GM18526 (cell line): Measurements from ENCODE around the gene SPART.

Source experiments
- POLR2A ChIP-seq: IDR thresholded peaks from 3 replicates; pipeline ENCODE4 v1.6.1; 2011; ENCODE audit not compliant: insufficient read length; ENCODE audit errors: extremely low read depth

SPART gene

GRCh38 chr13:36346222-36347083 is at the start of gene SPART:
TSS of gene SPART (minus strand) at chr13:36346394. CDS start at chr13:36335830, 10,564 bp downstream.
- TF ChIP-seq POLR2A = no peak

DNA sequence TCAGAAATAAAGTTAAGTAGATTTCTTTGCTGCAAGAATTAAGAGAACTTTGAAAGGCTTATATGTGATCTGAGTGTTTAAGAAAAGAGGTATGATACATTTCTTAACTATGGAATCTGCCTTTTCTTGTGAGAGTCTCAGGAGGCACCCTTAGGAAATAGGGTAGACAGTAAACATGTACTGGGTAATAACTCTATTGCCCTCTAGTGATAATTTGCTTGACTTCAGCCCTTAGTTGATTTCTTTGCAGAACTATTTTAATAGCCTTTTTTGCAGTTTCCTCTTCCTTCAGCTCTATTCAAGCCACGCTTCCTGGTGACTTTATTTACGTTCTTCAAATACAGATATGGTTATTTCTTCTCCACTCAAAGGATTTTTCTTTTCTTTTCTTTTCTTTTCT is 49.1 kb upstream of the SPART start:
- TF ChIP-seq POLR2A = no peak

DNA sequence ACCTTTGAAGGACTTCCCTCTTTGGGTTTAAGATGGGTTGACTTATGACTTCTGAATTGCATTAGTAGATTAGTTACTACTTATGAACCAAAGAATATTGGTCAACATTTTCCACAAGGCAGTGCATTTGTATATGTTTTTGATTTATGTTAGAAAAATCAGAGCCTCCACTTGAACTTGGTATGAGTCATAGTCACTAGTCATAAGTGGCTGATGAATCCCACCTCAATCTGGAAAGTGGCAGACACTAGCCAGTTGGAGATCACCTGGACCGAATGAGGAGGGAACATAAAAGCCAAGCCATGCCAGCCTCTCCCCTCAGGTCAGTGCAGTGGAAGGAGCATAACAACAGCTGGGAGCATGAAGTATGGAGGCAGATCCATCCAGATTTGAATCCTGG is 39.3 kb upstream of the SPART start:
- no peak for TF ChIP-seq POLR2A

GRCh38 chr13:36382030-36382429 is 35.8 kb upstream of the SPART start:
- TF ChIP-seq POLR2A = no peak

- no peak for TF ChIP-seq POLR2A
These were observed 31.8 kb upstream of the SPART start for GRCh38 chr13:36377826-36378468.

GRCh38 chr13:36374063-36374462 is 27.9 kb upstream of the SPART start:
- no peak for TF ChIP-seq POLR2A

DNA sequence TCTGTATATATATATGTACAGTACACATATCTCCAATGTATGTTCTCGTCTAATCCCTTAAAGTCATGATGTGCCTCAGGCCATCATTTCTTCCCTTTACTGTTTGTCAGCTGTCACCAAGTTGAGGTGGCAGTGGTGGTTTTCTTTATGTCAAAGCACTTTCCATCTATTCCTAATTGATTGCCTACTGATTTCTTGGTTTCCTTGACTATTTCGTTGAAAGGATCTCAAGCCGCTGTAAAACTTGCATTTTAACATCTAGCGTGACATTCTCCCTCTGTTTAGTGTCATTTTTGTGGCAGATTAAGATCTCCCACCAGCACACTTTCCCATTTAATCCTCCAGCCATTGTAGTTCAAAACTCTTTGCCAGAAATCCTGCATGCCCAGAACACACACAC is 25.0 kb upstream of the SPART start:
- no peak for TF ChIP-seq POLR2A

- no peak for TF ChIP-seq POLR2A
These were observed 23.9 kb upstream of the SPART start for GRCh38 chr13:36370108-36370429.

GRCh38 chr13:36369268-36370107 is 23.3 kb upstream of the SPART start:
- TF ChIP-seq POLR2A = no peak

DNA sequence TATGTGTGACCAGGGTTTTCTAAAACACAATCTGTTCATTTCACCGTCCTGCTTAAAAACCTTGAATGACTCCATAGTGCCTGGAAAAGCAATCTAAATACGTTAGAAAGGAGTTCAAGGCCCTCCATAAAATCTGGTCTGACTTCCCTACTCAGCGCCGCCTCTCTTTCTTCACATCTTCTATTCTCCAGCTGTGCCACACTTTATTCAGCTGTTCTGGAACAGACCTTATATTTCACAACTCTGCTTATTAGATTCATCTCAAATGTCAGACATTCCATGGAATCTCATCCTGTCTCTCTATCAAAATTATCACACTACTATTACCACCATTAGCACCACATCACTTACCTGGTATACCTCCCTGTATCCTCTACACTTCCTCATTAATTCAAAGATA is 19.8 kb upstream of the SPART start:
- TF ChIP-seq POLR2A = no peak

DNA sequence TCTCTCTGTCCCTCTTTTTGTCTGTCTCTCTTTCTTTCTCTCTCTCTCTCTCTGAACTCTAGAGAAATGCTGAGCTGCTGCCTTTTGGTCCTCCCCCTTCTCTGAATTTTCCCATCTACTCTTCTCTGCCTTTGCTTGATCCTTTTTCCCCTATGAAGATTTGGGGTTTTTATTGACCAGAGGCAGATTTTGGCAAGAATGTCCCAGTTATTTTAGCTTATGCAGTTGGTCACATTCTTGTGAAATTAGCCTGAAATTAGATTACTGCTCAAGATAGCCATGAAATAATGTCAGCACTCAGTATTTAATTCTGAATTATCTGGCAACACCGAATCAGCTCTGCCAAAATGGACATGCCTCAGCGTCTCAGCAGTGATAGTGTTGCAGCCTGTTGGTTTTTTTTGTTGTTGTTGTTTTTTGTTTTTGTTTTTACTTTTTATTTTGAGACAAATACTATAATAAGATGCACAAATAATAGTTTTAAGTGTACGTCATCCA is 17.2 kb upstream of the SPART start:
- no peak for TF ChIP-seq POLR2A

DNA sequence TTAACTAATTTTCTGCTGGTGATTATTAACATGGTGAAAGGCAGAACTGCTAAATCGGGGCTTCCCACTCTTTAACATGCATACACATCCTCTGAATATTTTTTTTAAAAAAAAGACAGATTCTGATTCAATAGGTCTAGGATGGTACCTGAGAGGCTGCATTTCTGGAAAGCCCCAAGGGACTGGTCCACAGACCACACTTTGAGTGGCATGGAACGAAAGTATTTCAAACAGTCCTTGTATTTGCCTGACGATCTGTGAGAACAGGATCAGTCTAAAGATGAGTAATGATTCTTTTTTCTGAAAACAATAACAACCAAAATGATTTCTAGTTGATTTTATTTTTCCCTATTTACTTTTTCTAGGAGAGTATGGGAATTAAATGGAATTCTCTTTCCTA is 16.7 kb upstream of the SPART start:
- TF ChIP-seq POLR2A = no peak

DNA sequence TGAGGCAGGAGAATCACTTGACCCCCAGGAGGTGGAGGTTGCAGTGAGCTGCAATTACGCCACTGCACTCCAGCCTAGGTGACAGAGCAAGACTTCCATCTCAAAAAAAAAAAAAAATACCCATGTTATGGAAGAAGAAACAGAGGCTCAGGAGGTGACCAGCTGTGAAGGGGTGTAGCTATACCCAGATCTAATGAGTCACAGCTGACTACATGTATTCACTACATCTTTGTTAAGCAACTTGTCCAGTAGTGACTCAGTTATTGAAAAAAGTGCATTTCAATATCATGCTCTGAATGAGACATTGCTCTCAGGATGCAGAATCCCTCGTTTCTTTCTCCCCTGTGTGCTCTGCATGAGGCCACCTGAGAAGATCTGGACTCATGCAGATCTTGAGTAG is 16.1 kb upstream of the SPART start:
- TF ChIP-seq POLR2A = no peak

DNA sequence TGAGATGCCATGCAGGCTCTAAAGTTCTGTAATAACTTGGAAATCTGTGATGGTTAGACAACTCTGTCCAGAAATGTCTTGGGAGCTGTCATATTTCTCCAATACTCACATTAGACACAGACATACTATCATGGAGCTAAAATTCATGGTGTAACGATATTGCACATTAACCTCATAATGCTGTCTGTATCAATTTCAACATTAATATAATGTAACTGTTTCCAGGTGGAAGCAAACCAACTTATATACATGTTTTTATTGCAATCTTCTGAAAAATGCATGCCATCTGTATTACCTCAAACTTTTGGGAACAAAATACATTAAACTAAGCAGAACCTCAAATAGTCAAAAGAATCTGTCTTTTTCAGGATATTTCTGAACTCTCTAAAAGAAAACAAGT is 14.7 kb upstream of the SPART start:
- no peak for TF ChIP-seq POLR2A

DNA sequence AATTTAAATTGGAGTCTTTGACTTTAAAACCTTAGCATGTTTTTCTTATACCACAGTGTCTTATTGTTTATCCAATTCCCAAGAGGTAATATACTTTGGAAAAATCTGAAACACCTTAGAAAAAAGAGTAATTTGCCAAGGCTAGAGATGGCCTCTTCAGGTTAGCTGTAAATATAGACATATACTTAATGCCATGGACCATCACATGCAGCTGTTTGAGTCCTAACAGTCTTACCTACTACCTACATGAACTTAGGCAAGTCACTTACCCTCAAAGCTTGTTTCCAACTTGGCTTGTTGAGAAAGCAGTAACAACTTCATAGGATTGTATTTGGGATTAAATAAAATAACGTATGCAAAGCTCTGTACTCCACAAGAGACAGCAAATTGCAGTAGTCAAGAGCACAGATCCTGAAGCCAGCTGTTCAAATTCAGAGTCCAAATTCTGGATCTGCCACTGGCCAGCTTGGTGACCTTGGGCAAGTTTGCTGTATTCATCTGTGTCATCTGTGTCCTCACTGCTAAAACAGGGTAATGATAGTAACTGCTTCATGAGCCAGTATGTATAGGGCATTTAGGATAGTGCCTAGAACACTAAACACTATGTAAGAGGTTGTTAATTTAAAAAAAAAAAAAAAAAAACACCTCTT is 13.2 kb upstream of the SPART start:
- TF ChIP-seq POLR2A = no peak
